Coronary artery (tissue), 2 donors: ENCODE data around the gene KRTAP17-1.

Experiments used
- DNase-seq: peaks from one replicate; pipeline ENCODE4 v3.0.0-alpha.2; 2017; ENCODE audit warnings: low spot score
- H3K27ac ChIP-seq, 2 donors: fragments of 200-600 bp; sonication (generic); one replicate each; pipeline ENCODE4 v1.5.1; 2016 to 2019
- H3K4me3 ChIP-seq: fragments of 200-600 bp; sonication (generic); 2 replicates; pipeline ENCODE4 v1.5.1; 2016; ENCODE audit warnings: mild to moderate bottlenecking, moderate library complexity
- TF ChIP-seq, protein P1 (sequence below): fragments of 200-600 bp; sonication (generic); IDR thresholded peaks from one replicate; pipeline ENCODE4 v1.5.1; 2019; ENCODE audit warnings: antibody characterized with exemption

KRTAP17-1 gene

DNA sequence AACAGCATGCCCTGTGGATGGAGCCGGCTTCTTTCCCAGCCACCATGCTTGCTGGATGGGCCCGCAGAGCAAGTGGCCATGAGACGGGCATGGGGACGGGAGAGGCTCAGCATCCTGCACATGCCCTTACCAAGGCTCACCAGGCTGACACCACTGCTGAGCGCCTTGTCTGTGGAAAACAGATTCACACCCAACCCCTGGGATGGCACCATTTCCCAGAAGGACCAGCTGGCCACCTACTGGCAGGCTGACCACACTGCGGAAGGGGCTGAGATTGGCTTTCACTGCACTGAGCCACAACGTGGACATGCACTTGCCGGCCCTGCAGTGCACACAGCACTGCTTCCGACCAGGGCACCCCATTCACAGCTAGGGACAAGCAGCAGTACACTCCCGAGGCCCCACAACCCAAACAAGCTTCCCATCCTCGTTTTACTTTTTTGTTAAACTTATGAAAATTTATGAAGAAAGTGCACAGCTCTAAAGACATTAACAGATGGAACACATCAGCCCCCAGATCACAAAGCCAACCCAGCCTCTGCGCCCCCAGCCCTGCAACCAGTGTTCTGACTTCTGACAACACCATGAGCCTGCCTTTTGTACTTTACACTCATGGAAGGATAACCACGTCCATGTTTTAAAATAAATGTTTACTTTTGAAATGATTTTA is 13.9 kb upstream of the KRTAP17-1 start:
- H3K4me3 ChIP-seq: no peak overlapping the region
- DNase-seq: no peak
- H3K27ac ChIP-seq: no peak overlapping the region
- TF ChIP-seq, protein P1, sequence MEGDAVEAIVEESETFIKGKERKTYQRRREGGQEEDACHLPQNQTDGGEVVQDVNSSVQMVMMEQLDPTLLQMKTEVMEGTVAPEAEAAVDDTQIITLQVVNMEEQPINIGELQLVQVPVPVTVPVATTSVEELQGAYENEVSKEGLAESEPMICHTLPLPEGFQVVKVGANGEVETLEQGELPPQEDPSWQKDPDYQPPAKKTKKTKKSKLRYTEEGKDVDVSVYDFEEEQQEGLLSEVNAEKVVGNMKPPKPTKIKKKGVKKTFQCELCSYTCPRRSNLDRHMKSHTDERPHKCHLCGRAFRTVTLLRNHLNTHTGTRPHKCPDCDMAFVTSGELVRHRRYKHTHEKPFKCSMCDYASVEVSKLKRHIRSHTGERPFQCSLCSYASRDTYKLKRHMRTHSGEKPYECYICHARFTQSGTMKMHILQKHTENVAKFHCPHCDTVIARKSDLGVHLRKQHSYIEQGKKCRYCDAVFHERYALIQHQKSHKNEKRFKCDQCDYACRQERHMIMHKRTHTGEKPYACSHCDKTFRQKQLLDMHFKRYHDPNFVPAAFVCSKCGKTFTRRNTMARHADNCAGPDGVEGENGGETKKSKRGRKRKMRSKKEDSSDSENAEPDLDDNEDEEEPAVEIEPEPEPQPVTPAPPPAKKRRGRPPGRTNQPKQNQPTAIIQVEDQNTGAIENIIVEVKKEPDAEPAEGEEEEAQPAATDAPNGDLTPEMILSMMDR: peak; percentile 26

DNA sequence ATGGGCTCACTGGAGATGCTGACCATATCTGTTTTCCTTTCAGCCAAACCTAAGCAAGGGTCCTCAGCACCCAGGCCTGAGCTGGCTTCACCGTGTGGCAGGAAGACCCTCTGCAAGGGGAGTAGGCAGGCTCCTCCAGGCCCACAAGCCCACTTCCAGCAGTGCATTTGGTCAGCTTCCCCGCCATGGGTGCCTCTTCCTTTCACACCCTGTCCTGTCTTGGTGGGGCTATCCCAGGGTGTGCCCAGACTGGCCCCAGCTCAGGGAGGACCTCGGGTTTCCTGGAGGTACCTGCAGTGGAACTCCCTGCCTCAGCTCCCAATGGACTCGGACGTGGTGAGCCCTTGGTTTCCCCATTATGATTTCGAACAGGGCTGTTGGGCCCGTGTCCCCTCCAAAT is 12.7 kb upstream of the KRTAP17-1 start:
- Histone ChIP-seq H3K4me3 (no peak overlapping the region), H3K27ac (no peak overlapping the region)
- TF ChIP-seq, protein P1: no peak
- DNase-seq: no peak

DNA sequence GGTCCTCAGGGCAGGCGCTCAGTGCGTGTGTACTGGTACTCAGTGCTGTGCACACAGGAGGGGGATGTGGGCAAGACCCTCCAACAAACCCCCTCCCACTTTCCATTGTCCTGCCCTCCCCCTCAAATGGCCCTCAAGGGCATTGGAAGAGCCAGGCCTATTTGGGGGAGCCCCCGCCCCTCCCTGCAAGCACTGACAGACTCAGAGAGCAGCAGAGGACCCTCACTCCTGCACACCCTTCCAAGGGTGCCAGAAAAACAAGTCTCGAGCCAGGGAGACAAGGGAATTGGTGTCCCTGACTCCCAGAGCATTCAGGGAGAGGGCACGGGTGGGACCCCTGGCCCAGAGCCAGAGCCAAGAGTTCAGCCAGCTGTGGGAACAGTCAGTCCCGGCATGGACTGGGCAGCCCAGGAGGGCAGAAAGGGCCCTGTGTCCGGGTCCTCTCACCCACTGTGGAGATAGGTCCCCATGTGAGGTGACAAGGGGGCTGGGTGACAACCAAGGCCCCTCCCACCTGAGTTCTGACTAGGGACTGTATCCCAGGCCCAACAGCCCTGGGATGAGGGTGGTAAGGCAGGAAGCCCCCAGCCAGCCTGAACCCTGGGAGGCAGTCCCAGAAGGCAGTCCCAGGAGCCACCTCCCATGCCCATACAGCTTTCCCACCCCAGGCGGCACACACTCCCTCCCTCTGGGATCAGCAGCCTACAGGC is 12.1 kb upstream of the KRTAP17-1 start:
- Histone ChIP-seq H3K27ac (no peak overlapping the region), H3K4me3 (no peak overlapping the region)
- DNase-seq: no peak
- TF ChIP-seq, protein P1: no peak

DNA sequence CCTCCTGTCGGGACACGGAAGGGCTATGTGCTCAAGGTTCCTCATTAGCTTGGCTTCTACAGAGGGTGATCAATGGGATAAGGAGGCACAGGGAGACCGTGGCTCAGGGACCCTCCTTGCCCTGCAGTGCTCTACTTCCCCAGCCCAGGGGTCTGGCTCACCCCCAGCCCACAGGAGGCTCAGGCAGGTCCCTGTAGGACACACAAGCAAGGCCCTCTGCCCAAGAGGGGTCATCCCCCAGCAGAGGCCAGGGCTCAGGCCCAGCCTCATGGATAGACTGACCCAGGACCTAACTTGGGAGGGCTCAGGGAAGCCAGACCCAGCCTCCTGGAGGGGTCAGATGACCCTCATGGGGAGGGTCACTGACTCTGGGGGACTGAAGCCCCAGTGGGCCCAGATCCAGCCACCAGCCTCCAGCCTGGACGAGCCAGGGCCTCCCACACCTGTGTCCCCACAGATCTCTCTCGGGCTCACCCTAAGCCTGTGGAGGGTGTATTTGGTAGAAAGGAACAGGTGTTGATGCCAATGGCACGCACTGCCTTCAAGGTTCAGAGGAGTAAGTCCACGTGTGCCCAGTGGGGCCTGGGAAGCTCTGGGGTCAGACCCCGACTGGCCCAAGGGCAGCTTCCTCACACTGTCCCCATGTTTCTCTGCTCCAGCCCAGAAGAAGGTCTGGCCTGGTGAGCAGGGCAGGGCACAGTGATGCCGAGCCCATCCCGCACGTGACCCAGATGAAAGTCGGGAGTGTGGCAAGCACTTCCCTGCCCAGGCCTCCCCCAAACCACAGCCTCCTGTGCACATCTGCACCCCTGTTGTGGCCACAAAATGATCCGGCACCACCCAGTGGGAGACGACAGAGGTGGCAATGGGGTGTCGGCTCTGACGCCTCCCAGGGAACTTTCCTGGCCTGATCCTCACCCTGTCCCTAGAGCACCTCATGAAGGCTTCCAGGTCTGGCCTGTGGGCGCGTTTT is 10.9 kb upstream of the KRTAP17-1 start:
- DNase-seq: no peak
- TF ChIP-seq, protein P1: no peak
- Histone ChIP-seq H3K4me3 (no peak overlapping the region), H3K27ac (no peak overlapping the region)

DNA sequence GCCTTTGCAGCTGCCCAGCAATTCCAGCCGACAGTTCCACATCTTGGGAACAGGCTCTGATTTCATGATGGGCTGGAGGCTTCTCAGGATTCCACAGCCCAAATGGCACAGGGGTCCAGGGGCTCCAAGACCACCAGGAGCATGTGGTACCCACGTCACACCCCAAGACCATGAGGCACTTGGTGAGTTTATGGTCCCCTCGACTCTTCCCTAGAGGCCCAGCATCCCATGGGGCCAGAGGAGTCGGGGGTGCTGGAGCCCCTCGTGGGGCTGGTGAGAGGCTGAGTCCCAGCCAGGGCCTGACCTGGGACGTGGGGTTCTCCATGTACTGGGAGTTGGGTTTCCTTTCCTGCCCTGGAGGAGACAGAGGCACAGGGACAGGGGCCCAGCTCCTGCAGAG is 10.1 kb upstream of the KRTAP17-1 start:
- Histone ChIP-seq H3K27ac (no peak overlapping the region), H3K4me3 (no peak overlapping the region)
- TF ChIP-seq, protein P1: no peak
- no peak for DNase-seq

DNA sequence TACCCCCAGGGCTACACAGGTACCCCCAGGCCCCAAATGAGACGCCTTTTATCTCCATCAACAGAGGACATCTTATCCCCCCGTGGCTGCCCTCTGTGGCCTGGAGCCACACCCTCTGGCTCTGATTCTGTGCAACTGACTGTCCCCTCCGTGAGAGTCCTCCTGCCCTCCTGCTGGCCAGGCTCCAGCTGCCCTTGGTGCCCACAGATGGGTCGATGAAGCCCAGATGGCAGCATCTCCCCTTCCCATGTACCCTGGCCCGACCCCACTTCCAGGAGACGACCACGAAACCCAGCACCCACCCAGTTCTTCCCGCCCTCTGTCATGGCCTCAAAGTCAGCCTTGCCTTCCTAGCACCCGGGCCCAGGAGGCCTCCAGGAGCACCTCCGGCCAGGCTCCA is 9.6 kb upstream of the KRTAP17-1 start:
- no peak overlapping the region for H3K4me3 ChIP-seq
- DNase-seq: no peak
- TF ChIP-seq, protein P1: no peak
- no peak overlapping the region for H3K27ac ChIP-seq
